Ishikawa (cell line): ENCODE data around the gene MRPS2.

Experiments
- NFIC ChIP-seq: IDR thresholded peaks from 2 replicates; pipeline ENCODE4 v1.6.1; 2012
- YY1 ChIP-seq: IDR thresholded peaks from 2 replicates; pipeline ENCODE4 v1.6.1; 2012; ENCODE audit warnings: low read depth

DNA sequence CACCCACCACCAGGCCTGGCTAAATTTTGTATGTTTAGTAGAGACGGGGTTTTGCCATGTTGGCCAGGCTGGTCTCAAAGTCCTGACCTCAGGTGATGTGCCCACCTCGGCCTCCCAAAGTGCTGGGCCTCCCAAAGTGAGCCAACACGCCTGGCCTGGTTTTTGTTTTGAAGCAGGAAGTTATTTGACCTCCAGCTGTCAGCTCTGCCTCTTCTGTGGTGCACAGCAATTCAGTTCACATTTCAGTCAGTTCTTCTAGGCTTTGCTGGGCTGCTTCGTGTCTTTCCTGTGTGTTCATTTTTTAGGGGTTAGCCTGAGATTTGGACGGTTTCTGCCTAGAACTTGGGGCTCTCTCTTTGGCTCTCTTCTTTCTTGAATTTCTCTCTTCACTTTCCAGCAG, 29.7 kb downstream of the MRPS2 start:
- TF ChIP-seq NFIC (no peak), YY1 (no peak)
